ENCODE measurements around the gene TTC8. TPM values are rescaled to one million over a fixed set of nuclear protein-coding genes. Genes with fewer than 3 reads are reported as not detected.
A peak's percentile ranks its signal among the peaks of the same experiment; 100 is the strongest.
"Not testable (repeated sequence)": the region's sequence is repeated elsewhere in the genome, so short reads cannot be mapped to it uniquely, and the experiment has no call there.

Gene TTC8
- total RNA-seq, 1 donor from 2014 or later = 11.2 TPM

GRCh38 chr14:88825078-88825458 lies 617 bp downstream of the TTC8 start:
- peak; percentile 22 for DNase-seq

- no peak for DNase-seq
These were observed 1.1 kb downstream of the TTC8 start for GRCh38 chr14:88825503-88825902.

- DNase-seq = no peak
These were observed 4.7 kb downstream of the TTC8 start for GRCh38 chr14:88829188-88829587.

- DNase-seq = no peak
These were observed 5.3 kb downstream of the TTC8 start for GRCh38 chr14:88829685-88830302.

GRCh38 chr14:88831284-88831683 lies 6.8 kb downstream of the TTC8 start:
- DNase-seq = no peak

GRCh38 chr14:88834883-88835431 lies 10.5 kb downstream of the TTC8 start:
- DNase-seq = no peak

GRCh38 chr14:88835661-88836060 lies 11.2 kb downstream of the TTC8 start:
- DNase-seq = no peak

GRCh38 chr14:88837495-88837894 lies 13.0 kb downstream of the TTC8 start:
- DNase-seq = no peak

GRCh38 chr14:88838015-88838414 lies 13.6 kb downstream of the TTC8 start:
- no peak for DNase-seq

GRCh38 chr14:88840926-88841325 lies 16.5 kb downstream of the TTC8 start:
- DNase-seq = no peak

- DNase-seq = no peak
These were observed 17.3 kb downstream of the TTC8 start for GRCh38 chr14:88841741-88842140.

- no peak for DNase-seq
These were observed 18.0 kb downstream of the TTC8 start for GRCh38 chr14:88842414-88842813.

- no peak for DNase-seq
These were observed 20.6 kb downstream of the TTC8 start for GRCh38 chr14:88844980-88845491.

- no peak for DNase-seq
These were observed 24.1 kb downstream of the TTC8 start for GRCh38 chr14:88848571-88848970.

GRCh38 chr14:88849716-88850115 lies 25.3 kb downstream of the TTC8 start:
- no peak for DNase-seq

GRCh38 chr14:88851587-88851986 lies 27.1 kb downstream of the TTC8 start:
- no peak for DNase-seq

- no peak for DNase-seq
These were observed 28.2 kb downstream of the TTC8 start for GRCh38 chr14:88852632-88853031.

- no peak for DNase-seq
These were observed 28.7 kb downstream of the TTC8 start for GRCh38 chr14:88853129-88853528.

- no peak for DNase-seq
These were observed 32.4 kb downstream of the TTC8 start for GRCh38 chr14:88856786-88857366.

- DNase-seq = not testable (repeated sequence)
These were observed 33.4 kb downstream of the TTC8 start for GRCh38 chr14:88857861-88858260.

GRCh38 chr14:88859118-88859517 lies 34.7 kb downstream of the TTC8 start:
- DNase-seq = not testable (repeated sequence)

- DNase-seq = no peak
These were observed 38.7 kb downstream of the TTC8 start for GRCh38 chr14:88863167-88863566.

- no peak for DNase-seq
These were observed 39.7 kb downstream of the TTC8 start for GRCh38 chr14:88864198-88864597.

- no peak for DNase-seq
These were observed 41.9 kb downstream of the TTC8 start for GRCh38 chr14:88866305-88866704.

Measured in tongue (tissue), 2 donors.